IMR-90 (cell line): ENCODE data around the gene LEMD3. TPM values are rescaled to one million over a fixed set of nuclear protein-coding genes. Genes with fewer than 3 reads are reported as not detected.

Experiments
- ATAC-seq: fragments of 200-7000 bp; cut with Tn5 transposase; 2 replicates; pipeline ENCODE4 v1.9.1; 2020; ENCODE audit warnings: low read depth, mild to moderate bottlenecking, moderate library complexity
- BruUV-seq: library from RNA; stranded (reverse); fragments of 400-500 nt; replicated peaks from 2 replicates; lab custom pipeline; 2021; lab: Mats Ljungman, UMichigan
- CTCF ChIA-PET: fragments of 300-600 bp; formaldehyde crosslinking; extraction: SDS; loops from one replicate; lab custom pipeline; 2021; ENCODE audit warnings: antibody characterized with exemption; lab: Yijun Ruan, JAX
- POLR2A ChIA-PET: fragments of 300-600 bp; sonication (Branson Sonifier 250); formaldehyde crosslinking; loops from one replicate; lab custom pipeline; 2022; ENCODE audit warnings: antibody characterized with exemption; ENCODE audit not compliant: unreplicated experiment; lab: Charles Lee
- DNase-seq: peaks from one replicate; pipeline ENCODE4 v3.0.0; 2013
- H2AFZ ChIP-seq: replicated peaks from 2 replicates; pipeline ENCODE3; 2013; ENCODE audit warnings: low read length, mild to moderate bottlenecking; ENCODE audit not compliant: poor library complexity
- H2AK5ac ChIP-seq: 2 replicates; pipeline ENCODE4 v1.6.1; 2013; ENCODE audit warnings: low read depth, low read length, inconsistent platforms
- H2AK9ac ChIP-seq: replicated peaks from 2 replicates; pipeline ENCODE3; 2013; ENCODE audit warnings: mild to moderate bottlenecking, low read depth, low read length, moderate library complexity; ENCODE audit not compliant: poor library complexity
- H2BK120ac ChIP-seq: 2 replicates; pipeline ENCODE4 v1.6.1; 2013; ENCODE audit warnings: low read depth, low read length, inconsistent platforms
- H2BK15ac ChIP-seq: 3 replicates; pipeline ENCODE4 v1.6.1; 2013; ENCODE audit warnings: low read depth, low read length, inconsistent platforms
- H2BK20ac ChIP-seq: 2 replicates; pipeline ENCODE4 v1.6.1; 2013; ENCODE audit warnings: low read depth, mild to moderate bottlenecking, inconsistent platforms, low read length, moderate library complexity
- H2BK5ac ChIP-seq: 2 replicates; pipeline ENCODE4 v1.6.1; 2013; ENCODE audit warnings: mild to moderate bottlenecking, low read depth, low read length, inconsistent platforms; ENCODE audit not compliant: poor library complexity, severe bottlenecking
- H3K14ac ChIP-seq: replicated peaks from 2 replicates; pipeline ENCODE4 v1.6.1; 2013; ENCODE audit warnings: low read depth, low read length, inconsistent platforms
- H3K18ac ChIP-seq: 2 replicates; pipeline ENCODE4 v1.6.1; 2013; ENCODE audit warnings: low read depth, low read length, control low read depth
- H3K23ac ChIP-seq: 2 replicates; pipeline ENCODE4 v1.6.1; 2013; ENCODE audit warnings: low read depth, low read length, inconsistent platforms
- H3K27ac ChIP-seq: 2 replicates; pipeline ENCODE4 v1.5.1; 2013; ENCODE audit warnings: mild to moderate bottlenecking, control low read depth, low read length; ENCODE audit not compliant: insufficient read depth
- H3K27me3 ChIP-seq: 2 replicates; pipeline ENCODE4 v1.6.1; 2013; ENCODE audit warnings: low read length; ENCODE audit not compliant: control insufficient read depth, insufficient read depth
- H3K36me3 ChIP-seq: 2 replicates; pipeline ENCODE4 v1.6.1; 2013; ENCODE audit warnings: low read length, mixed read lengths; ENCODE audit not compliant: control insufficient read depth, insufficient read depth
- H3K4ac ChIP-seq: 2 replicates; pipeline ENCODE4 v1.6.1; 2013; ENCODE audit warnings: low read depth, low read length, inconsistent platforms
- H3K4me1 ChIP-seq: 2 replicates; pipeline ENCODE4 v1.6.1; 2013; ENCODE audit warnings: low read length, mixed read lengths; ENCODE audit not compliant: control insufficient read depth, insufficient read depth
- H3K4me2 ChIP-seq: 2 replicates; pipeline ENCODE4 v1.6.1; 2013; ENCODE audit warnings: low read depth, mild to moderate bottlenecking, control low read depth, low read length, moderate library complexity
- H3K4me3 ChIP-seq: 2 replicates; pipeline ENCODE4 v1.5.1; 2013; ENCODE audit warnings: low read depth, mild to moderate bottlenecking, control low read depth, low read length, moderate library complexity; ENCODE audit not compliant: insufficient read depth
- H3K56ac ChIP-seq: 2 replicates; pipeline ENCODE4 v1.6.1; 2013; ENCODE audit warnings: low read length, inconsistent platforms; ENCODE audit not compliant: insufficient read depth; ENCODE audit errors: extremely low read depth
- H3K79me1 ChIP-seq, 2 experiments: 2 replicates each; pipeline ENCODE4 v1.6.1; 2013; ENCODE audit warnings: low read length in 2 of 2, inconsistent platforms in 1 of 2, low read depth in 1 of 2
- H3K9ac ChIP-seq: 2 replicates; pipeline ENCODE4 v1.6.1; 2013; ENCODE audit warnings: low read depth, low read length, control low read depth
- H3K9me1 ChIP-seq: 2 replicates; pipeline ENCODE4 v1.6.1; 2013; ENCODE audit warnings: low read length, inconsistent platforms; ENCODE audit not compliant: insufficient read depth
- H3K9me3 ChIP-seq: 2 replicates; pipeline ENCODE4 v1.6.1; 2013; ENCODE audit warnings: low read length; ENCODE audit not compliant: control insufficient read depth, insufficient read depth
- H4K20me1 ChIP-seq: 2 replicates; pipeline ENCODE4 v1.6.1; 2013; ENCODE audit warnings: low read length, inconsistent platforms; ENCODE audit not compliant: insufficient read depth
- H4K5ac ChIP-seq: 2 replicates; pipeline ENCODE4 v1.6.1; 2013; ENCODE audit warnings: mild to moderate bottlenecking, low read depth, low read length, control low read depth
- H4K8ac ChIP-seq, 2 experiments: 2 replicates each; pipeline ENCODE4 v1.6.1; 2013; ENCODE audit warnings: low read depth in 2 of 2, low read length in 2 of 2, control low read depth in 1 of 2, inconsistent platforms in 1 of 2
- H4K91ac ChIP-seq: 2 replicates; pipeline ENCODE4 v1.6.1; 2013; ENCODE audit warnings: low read depth, low read length, inconsistent platforms; ENCODE audit not compliant: insufficient read depth
- BHLHE40 ChIP-seq: fragments of 150-350 bp; IDR thresholded peaks from 2 replicates; pipeline ENCODE4 v1.6.1; 2016; ENCODE audit warnings: mild to moderate bottlenecking, low read depth, low read length
- CEBPB ChIP-seq: IDR thresholded peaks from 2 replicates; pipeline ENCODE4 v1.6.1; 2012; ENCODE audit warnings: low read depth, low read length, improper control_type of control experiment
- MAZ ChIP-seq: IDR thresholded peaks from 2 replicates; pipeline ENCODE4 v1.6.1; 2012; ENCODE audit warnings: low read depth, mild to moderate bottlenecking, low read length, improper control_type of control experiment, moderate library complexity, borderline replicate concordance
- NFE2L2 ChIP-seq: fragments of 150-350 bp; IDR thresholded peaks from 2 replicates; pipeline ENCODE4 v1.6.1; 2016; ENCODE audit warnings: low read depth, mild to moderate bottlenecking, low read length
- POLR2A ChIP-seq: IDR thresholded peaks from 2 replicates; pipeline ENCODE4 v1.6.1; 2012; ENCODE audit warnings: mild to moderate bottlenecking, low read depth, low read length
- RFX5 ChIP-seq: IDR thresholded peaks from 2 replicates; pipeline ENCODE4 v1.8.0; 2012; ENCODE audit warnings: low read depth, mild to moderate bottlenecking, low read length, moderate library complexity
- WGBS, 2 experiments: methylation state at CpG; one replicate each; pipeline versions ENCODE4 v1.1.5 to v1.1.7; 2013; ENCODE audit warnings: missing lambda C conversion rate in 2 of 2; ENCODE audit not compliant: insufficient read length in 1 of 2; ENCODE audit errors: extremely low coverage in 2 of 2; 5-methylcytosine and 5-hydroxymethylcytosine counted together
- dilution Hi-C: fragments of 300-500 bp; cut with HindIII; formaldehyde crosslinking; loops from one replicate; pipeline ENCODE4 v1.14.3; 2018; ENCODE audit warnings: low sequenced_read_pairs; ENCODE audit not compliant: unreplicated experiment
- in situ Hi-C: fragments of 300-500 bp; cut with MboI; formaldehyde crosslinking; loops from 3 replicates; pipeline ENCODE4 v1.14.3; 2019; ENCODE audit warnings: low sequenced_read_pairs, inconsistent platforms, mixed read lengths
- intact Hi-C: fragments of 100-400 bp; cut with micrococcal nuclease; formaldehyde crosslinking; loops from 2 replicates; pipeline ENCODE4 v1.10.0; 2022
- polyA plus RNA-seq, 3 experiments: library from polyadenylated mRNA; depleted of rRNA; stranded (reverse); fragments of >200 nt; gene quantifications; 2 replicates each; pipeline ENCODE4 v1.2.3, GENCODE V29; 2012; ENCODE audit warnings: low replicate concordance in 1 of 3
- total RNA-seq: library from RNA; depleted of rRNA; stranded (reverse); fragments of >200 nt; gene quantifications from 2 replicates; pipeline ENCODE4 v1.2.3, GENCODE V29; 2012
- TF ChIP-seq, protein P1 (sequence below): fragments of 150-350 bp; IDR thresholded peaks from 2 replicates; pipeline ENCODE4 v1.6.1; 2016; ENCODE audit warnings: low read depth, mild to moderate bottlenecking, low read length, moderate library complexity, borderline replicate concordance

Gene LEMD3
- total and polyA plus RNA-seq, 2 of the 4 experiments (the other 2 are of a cell fraction): 5.5 to 9.9 TPM

GRCh38 chr12:65263777-65264176, 94.4 kb downstream of the LEMD3 start:
- ATAC-seq: no peak
- Histone ChIP-seq H2AK9ac (no peak overlapping the region), H3K79me1 (no peaks in the 10 kb centered on the region), H2BK5ac (no peak overlapping the region), H4K20me1 (no peaks in the 10 kb centered on the region), H3K18ac (no peak overlapping the region), H2BK120ac (no peak overlapping the region), H3K4me1 (no peaks in the 10 kb centered on the region), H2BK20ac (no peak overlapping the region), H3K9ac (no peak overlapping the region), H2BK15ac (no peak overlapping the region), H3K27ac (no peak overlapping the region), H4K8ac (no peak overlapping the region), H3K56ac (no peak overlapping the region), H3K9me1 (no peaks in the 10 kb centered on the region), H3K4me3 (no peak overlapping the region), H3K36me3 (no peaks in the 10 kb centered on the region), H2AFZ (no peak overlapping the region), H2AK5ac (no peak overlapping the region), H3K14ac (no peak overlapping the region), H4K5ac (no peak overlapping the region), H3K4ac (no peak overlapping the region), H3K23ac (no peak overlapping the region), H4K91ac (no peak overlapping the region), H3K4me2 (no peak overlapping the region), H3K9me3 (no peaks in the 10 kb centered on the region), H3K27me3 (no peaks in the 10 kb centered on the region)
- no CpG with 5 or more reads among the region's 4 CpGs for WGBS, 2 experiments
- ChIA-PET CTCF (no interaction called here), POLR2A (no interaction called here)
- TF ChIP-seq POLR2A (no peak), NFE2L2 (no peak), BHLHE40 (no peak), CEBPB (peak; percentile 87), MAZ (no peak), RFX5 (no peak)
- TF ChIP-seq, protein P1, sequence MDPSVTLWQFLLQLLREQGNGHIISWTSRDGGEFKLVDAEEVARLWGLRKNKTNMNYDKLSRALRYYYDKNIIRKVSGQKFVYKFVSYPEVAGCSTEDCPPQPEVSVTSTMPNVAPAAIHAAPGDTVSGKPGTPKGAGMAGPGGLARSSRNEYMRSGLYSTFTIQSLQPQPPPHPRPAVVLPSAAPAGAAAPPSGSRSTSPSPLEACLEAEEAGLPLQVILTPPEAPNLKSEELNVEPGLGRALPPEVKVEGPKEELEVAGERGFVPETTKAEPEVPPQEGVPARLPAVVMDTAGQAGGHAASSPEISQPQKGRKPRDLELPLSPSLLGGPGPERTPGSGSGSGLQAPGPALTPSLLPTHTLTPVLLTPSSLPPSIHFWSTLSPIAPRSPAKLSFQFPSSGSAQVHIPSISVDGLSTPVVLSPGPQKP: no peak
- dilution Hi-C loops (no loop called here), intact Hi-C loops (no loop called here), in situ Hi-C loops (no loop called here)
- no TSS peak for BruUV-seq
- DNase-seq: no peak
